Mononuclear cell (primary cell): ENCODE measurements around the gene MT2A. TPM values are rescaled to one million over a fixed set of nuclear protein-coding genes. Genes with fewer than 3 reads are reported as not detected.
A peak's percentile ranks its signal among the peaks of the same experiment; 100 is the strongest.
"Not testable (repeated sequence)": the region's sequence is repeated elsewhere in the genome, so short reads cannot be mapped to it uniquely, and the experiment has no call there.

Source experiments
- H3K27me3 ChIP-seq: 2 replicates; pipeline ENCODE4 v1.6.0; 2011; ENCODE audit warnings: low read length, control low read depth; ENCODE audit not compliant: insufficient read depth
- H3K4me1 ChIP-seq: 2 replicates; pipeline ENCODE4 v1.5.1; 2011; ENCODE audit warnings: mild to moderate bottlenecking, low read length, control low read depth; ENCODE audit not compliant: insufficient read depth
- H3K4me3 ChIP-seq: 2 replicates; pipeline ENCODE4 v1.5.1; 2011; ENCODE audit warnings: mild to moderate bottlenecking, low read length, moderate library complexity
- H3K9me3 ChIP-seq: 2 replicates; pipeline ENCODE4 v1.5.1; 2011; ENCODE audit warnings: low read depth, mild to moderate bottlenecking, control low read depth, low read length
- total RNA-seq: library from RNA; depleted of rRNA; stranded (reverse); fragments of >200 nt; gene quantifications from one replicate; pipeline ENCODE4 v1.2.3, GENCODE V29; 2012

Gene MT2A
- 10.9 TPM for total RNA-seq

DNA sequence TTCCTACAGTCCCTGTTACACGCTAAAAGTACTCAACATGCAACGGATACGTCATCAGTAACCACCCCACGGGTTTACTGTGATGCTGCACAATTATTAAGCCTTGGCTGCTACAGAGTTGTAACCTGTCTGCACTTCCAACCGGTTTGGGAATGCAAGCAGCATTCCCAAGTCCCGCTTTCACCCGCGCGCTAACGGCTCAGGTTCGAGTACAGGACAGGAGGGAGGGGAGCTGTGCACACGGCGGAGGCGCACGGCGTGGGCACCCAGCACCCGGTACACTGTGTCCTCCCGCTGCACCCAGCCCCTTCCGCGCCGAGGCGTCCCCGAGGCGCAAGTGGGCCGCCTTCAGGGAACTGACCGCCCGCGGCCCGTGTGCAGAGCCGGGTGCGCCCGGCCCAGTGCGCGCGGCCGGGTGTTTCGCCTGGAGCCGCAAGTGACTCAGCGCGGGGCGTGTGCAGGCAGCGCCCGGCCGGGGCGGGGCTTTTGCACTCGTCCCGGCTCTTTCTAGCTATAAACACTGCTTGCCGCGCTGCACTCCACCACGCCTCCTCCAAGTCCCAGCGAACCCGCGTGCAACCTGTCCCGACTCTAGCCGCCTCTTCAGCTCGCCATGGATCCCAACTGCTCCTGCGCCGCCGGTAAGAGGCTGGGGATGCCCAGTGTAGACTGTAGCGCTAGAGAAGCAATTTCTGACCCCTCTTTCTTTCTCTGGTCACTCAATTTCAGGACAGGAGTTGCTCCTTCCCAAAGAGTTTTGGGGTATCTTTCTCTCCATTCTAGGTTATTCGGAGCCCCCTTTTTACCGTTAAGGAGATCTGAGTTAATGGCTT is at the start of gene MT2A:
TSS of gene MT2A (plus strand) at position 542 of the 833 bp plus-strand sequence. CDS start at position 614, 72 bp downstream.
- H3K4me1 ChIP-seq, result peaks cover 40% of the 10 kb centered on the region
- no peaks in the 10 kb centered on the region for H3K9me3 ChIP-seq
- peak within 1 kb of the TSS; percentile 77 for H3K4me3 ChIP-seq
- H3K27me3 ChIP-seq, result no peaks in the 10 kb centered on the region

DNA sequence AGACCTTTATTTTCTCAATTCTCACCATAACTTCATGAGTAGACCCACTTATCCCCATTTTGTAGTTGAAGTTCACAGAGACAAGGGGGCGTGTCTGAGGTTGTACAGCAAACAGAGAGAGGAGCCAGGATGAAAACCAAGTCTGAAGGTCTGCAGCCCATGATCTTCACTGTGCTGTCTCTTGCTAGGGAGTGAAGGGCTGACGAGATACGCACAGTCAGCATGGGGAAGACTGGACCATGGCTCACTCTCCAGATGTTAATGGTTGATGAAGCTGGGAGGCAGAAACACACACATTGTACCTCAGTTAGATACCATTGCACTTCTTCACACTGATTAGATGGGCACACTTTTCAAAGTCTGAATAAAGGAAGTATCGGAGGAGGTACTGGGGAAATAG is 49.3 kb upstream of the MT2A start:
- Histone ChIP-seq H3K4me1 (no peaks in the 10 kb centered on the region), H3K9me3 (no peaks in the 10 kb centered on the region), H3K27me3 (no peaks in the 10 kb centered on the region), H3K4me3 (no peak overlapping the region)

DNA sequence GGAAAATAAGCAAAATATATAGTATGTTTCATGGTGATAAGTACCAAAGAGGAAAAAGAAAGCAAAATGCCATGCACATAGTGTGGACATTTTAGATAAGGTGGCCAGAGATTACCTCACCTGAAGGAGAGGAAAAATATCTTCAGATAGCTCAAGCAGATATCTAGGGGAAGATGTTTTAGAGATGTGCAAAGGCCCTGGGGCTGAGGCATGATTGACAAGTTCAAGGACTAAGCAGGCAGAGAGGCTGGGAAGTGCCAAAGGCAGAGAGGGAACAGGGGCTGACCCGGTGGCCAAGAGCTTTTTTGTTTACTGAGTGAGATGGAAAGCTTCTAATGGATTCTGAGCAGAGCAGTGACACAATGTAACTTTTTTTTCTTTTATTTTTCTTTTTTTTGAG is 47.9 kb upstream of the MT2A start:
- Histone ChIP-seq H3K27me3 (no peaks in the 10 kb centered on the region), H3K4me1 (no peaks in the 10 kb centered on the region), H3K9me3 (no peaks in the 10 kb centered on the region), H3K4me3 (no peak overlapping the region)

DNA sequence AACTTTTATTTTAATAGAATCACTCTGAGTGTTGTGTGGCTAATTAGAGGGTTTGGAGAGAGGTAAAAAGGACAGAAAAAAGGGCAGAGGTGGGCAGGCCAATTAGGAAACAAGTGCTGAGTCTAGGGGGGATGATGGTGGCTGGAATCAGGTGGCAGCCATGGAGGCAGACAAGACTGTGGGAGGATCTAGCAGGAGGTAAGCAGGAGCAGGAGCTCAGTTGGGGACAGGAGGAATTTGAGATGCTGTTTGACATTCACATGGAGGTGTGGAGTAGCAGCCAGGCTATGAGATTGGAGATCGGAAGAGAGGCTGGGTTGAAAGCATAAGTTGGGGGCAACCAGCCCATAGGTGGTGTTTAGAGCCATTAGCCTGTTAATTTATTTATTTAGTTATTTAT is 47.3 kb upstream of the MT2A start:
- Histone ChIP-seq H3K9me3 (no peaks in the 10 kb centered on the region), H3K27me3 (no peaks in the 10 kb centered on the region)

DNA sequence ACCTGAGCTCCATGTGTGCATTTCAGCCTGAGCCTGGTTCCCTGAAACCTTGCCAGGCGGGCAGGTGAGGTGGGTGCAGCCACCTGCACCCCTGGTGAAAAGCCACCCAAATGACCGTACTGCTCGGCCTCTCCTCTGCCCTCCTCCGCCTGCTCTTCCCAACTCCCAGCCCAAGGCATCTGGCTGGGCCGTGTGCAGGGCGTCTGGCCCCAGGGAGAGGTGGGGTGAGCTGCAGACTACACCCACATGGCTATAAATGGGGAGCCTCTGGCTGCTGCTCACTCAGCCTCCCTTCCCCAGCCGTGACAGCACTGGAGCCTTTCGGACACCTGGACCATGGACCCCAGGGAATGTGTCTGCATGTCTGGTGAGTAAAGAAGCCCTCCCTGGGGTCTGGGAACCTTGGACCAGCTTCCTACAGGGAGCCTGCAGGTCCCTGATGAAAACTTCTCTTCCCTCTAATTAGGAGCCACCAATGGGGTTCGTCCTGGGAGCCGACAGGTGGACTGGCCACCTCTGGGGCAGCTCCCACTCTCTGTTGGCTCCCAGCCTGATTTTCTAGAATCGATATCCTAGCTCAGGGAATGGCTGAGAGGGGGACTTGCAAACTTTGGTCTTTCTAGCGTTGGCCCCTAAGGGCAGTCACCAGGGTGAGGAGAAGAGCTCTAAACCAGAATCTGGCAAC is 43.4 kb upstream of the MT2A start, which contains the start of gene MT4:
TSS of gene MT4 (plus strand) at position 281 of the 685 bp plus-strand sequence. CDS start at position 337, 56 bp downstream.
- H3K4me1 ChIP-seq, result no peaks in the 10 kb centered on the region
- no peak within 1 kb of the TSS for H3K4me3 ChIP-seq
- H3K9me3 ChIP-seq, result no peaks in the 10 kb centered on the region
- H3K27me3 ChIP-seq, result no peaks in the 10 kb centered on the region

More for the DNA sequence above, 47.3 kb upstream of the MT2A start:
- H3K4me3 ChIP-seq, result no peak overlapping the region
- no peaks in the 10 kb centered on the region for H3K4me1 ChIP-seq

DNA sequence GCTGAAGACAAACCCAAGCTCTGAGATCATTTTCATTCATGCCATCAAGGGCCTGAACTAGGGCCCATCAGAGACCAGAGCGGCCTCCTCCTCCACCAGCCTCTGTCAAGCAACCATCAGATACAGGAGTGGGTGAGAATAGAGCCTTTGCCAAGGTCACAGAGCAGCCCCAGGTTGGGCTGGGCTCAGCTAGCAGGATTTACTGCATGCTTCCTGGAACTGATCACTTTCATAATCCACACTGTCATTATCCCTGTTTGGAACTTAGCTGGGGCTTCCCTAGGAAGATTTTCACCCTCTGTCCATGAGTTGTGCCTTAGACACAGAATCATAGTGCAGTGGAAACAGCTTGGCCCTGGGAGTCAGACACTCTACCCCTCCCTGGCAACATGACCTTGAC is 38.4 kb upstream of the MT2A start:
- H3K4me3 ChIP-seq, result no peak overlapping the region
- H3K27me3 ChIP-seq, result no peaks in the 10 kb centered on the region
- no peaks in the 10 kb centered on the region for H3K4me1 ChIP-seq
- H3K9me3 ChIP-seq, result no peaks in the 10 kb centered on the region

DNA sequence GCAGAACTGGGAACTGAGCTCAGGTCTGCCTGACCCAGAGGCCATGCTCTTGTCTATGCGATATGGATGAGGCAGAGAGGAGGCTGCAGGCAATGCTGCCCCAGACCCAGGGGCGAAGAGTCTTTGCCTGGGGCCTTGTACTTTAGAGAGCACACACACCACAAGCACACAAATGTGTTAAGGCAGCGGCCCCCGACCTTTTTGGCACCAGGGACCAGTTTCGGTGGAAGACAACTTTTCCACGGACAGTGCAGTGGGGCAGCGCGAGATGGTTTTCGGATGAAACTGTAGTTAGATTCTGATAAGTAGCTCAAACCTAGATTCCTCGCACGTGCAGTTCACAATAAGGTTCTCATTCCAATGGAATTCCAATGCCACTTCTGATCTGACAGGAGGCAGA is 36.9 kb upstream of the MT2A start:
- H3K9me3 ChIP-seq, result no peaks in the 10 kb centered on the region
- H3K4me3 ChIP-seq, result no peak overlapping the region
- H3K27me3 ChIP-seq, result no peaks in the 10 kb centered on the region
- H3K4me1 ChIP-seq, result no peaks in the 10 kb centered on the region

DNA sequence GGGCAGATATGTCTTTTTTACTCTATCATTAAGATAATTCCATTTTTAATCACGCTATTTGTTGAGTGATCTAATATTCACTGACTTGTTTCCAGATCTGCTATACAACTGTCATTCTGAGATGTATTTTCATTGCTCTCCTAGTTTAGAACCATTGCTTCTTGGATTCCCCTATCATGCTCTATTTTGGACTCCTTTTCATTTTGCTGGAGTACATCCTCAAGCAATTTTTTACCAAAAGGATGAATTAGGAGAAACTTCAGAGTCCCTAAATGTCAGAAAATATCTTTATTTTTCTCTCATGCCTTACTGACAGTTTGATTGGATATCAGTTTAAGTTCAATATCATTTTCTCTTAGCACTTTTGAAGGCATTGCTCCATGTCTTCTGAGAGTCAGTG is 33.8 kb upstream of the MT2A start:
- H3K9me3 ChIP-seq, result no peaks in the 10 kb centered on the region
- no peaks in the 10 kb centered on the region for H3K27me3 ChIP-seq
- H3K4me3 ChIP-seq, result no peak overlapping the region
- no peaks in the 10 kb centered on the region for H3K4me1 ChIP-seq

DNA sequence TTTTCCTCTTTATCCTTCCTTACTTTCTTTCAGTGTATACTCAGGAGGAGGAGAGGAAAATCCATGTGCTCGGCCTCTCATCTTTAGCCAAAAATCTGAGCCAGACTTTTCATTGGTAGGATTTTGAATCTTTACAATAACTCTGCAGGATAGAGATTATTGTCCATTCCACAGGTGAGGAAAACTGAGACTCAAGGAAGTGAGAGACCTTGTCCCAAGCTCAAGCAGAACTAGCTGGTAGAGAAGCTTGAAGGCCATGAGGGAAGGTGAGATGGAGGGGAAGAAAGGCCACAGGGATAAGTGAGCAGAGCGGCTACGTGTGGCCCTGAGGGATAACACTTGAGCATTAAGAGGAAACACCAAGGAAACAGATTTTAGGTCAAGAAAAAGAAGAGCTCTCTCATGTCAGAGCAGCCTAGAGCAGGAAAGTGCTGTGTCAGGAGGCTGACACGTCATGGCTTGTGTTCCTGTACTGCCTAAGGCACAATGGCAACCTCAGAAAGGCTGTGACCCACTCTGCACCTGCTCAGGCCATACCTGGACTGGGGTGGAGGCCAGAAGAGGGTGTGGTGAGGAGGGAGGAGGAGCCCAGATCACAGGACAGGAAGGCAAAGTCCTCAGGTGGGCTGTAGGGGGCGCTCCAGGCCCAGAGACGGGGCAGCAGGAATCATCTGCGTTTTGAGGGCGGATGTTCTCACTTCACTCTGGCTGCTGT is 31.6 kb upstream of the MT2A start:
- Histone ChIP-seq H3K4me1 (no peaks in the 10 kb centered on the region), H3K9me3 (no peaks in the 10 kb centered on the region), H3K27me3 (no peaks in the 10 kb centered on the region), H3K4me3 (no peak overlapping the region)

DNA sequence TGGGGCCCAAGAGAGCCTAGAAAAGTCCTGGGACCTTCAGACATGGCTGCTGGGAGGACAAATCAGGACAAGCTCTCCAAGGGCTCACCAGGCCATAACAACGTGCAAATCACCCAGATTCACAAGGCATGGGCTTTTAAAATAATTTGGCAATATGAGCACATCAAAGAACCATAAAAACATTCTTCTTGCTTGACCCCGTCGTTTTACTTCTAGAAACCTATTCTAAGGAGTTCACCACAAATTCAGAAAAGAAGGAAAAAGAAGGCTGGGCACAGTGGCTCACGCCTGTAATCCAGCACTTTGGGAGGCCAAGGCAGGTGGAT is 31.1 kb upstream of the MT2A start:
- H3K9me3 ChIP-seq, result no peaks in the 10 kb centered on the region
- no peaks in the 10 kb centered on the region for H3K27me3 ChIP-seq
- no peaks in the 10 kb centered on the region for H3K4me1 ChIP-seq
- H3K4me3 ChIP-seq, result no peak overlapping the region

DNA sequence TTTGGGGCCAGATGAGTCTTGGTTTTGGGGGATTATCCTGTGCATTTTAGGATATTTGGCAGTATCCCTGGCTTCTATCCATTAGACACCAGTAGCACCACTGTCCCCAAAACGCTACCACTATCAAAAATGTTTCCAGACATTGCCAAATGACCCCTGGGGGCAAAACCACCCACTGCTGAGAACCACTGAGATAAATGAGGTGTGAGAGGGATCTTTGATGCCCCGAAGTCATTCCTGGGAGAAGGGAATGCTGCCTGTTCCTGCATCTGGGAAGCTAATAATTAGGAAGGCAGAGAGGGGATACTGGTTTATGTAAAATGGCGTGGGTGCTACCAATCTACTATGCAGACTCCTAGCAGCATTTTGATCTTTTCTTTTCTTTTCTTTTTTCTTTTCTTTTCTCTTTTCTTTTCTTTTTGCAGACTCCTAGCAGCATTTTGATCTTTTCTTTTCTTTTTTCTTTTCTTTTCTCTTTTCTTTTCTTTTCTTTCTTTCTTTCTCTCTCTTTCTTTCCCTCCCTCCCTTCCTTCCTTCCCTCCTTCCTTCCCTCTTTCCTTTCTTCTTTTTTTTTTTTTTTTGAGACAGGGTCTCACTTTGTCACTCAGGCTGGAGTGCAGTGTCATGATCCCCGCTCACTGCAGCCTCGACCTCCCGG is 27.9 kb upstream of the MT2A start:
- Histone ChIP-seq H3K4me1 (no peaks in the 10 kb centered on the region), H3K4me3 (no peak overlapping the region)

DNA sequence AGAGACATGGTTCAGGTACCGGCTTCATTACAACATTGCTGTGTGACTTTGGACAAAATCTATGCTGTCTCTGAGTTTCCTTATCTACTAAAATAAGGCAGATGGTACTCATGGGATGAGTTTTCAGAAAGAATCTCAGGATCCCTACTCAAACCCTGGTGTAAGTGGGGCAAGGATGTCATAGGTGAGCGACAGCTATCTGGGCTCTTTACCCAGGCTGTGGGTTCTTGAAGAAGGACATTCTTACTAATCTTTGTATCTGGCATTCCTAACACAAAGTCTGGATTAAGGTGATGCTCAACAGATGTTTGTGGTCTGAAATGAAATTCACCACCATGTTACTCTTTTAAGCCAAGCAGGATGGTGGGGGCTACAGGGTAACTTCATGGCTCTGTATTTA is 25.5 kb upstream of the MT2A start:
- not testable (repeated sequence) for H3K27me3 ChIP-seq, H3K9me3 ChIP-seq, H3K4me3 ChIP-seq, H3K4me1 ChIP-seq

More for the DNA sequence above, 27.9 kb upstream of the MT2A start:
- no peaks in the 10 kb centered on the region for H3K9me3 ChIP-seq
- no peaks in the 10 kb centered on the region for H3K27me3 ChIP-seq

DNA sequence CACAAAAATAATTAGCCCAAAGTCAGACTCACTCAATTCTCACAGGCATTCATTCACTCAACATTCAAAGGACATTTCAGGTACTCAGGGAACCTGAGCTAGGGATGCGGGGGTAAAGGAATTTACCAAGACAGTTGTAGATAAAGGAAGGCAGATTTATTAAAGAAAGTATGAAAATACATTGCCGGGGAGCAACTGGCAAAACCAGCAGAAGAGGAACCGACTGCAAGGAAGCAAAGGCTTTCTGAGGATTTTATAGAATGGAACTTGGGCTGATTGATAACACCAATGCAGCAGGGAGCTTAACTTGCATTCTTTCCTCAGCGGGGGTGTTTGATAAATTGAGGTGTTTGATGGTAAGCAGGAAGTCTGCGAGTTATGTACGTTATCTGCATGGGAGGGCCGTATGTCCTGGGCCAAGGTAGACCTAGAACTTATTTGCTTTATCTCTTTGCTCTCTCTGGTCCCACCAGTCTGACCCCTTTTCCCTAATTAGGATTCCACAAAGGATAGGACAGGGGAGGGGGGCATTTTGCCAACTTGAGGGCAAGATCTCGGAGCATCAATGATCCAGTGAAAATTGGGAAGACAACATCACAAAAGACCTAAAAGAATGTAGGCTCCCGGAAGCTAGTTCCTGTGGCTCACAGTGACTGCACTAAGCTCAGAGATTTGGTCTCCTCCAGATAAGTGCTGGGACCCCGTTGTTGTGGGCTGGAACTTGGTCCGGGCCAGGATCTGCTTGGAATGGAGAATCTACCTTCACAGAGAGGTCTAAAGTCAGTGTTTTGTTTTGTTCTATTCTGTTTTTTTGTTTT is 24.8 kb upstream of the MT2A start:
- H3K4me3 ChIP-seq, result no peak overlapping the region
- peaks cover 9% of the 10 kb centered on the region for H3K27me3 ChIP-seq
- no peaks in the 10 kb centered on the region for H3K9me3 ChIP-seq
- no peaks in the 10 kb centered on the region for H3K4me1 ChIP-seq

DNA sequence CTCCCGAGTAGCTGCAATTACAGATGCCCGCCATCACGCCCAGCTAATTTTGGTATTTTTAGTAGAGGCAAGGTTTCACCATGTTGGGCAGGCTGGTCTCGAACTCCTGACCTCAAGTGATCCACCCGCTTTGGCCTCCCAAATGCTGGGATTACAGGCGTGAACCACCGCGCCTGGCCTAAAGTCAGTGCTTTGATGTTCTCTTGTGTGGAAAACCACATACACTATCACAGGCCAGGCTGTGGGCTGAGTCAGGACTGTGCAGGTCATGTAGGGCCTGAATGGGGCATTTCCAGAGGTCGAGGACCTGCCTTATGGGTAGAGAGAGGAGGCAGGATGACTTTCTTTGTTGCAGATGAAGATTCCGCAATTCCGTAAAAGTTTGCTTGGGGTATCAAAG is 24.1 kb upstream of the MT2A start:
- H3K4me3 ChIP-seq, result no peak overlapping the region
- H3K9me3 ChIP-seq, result no peaks in the 10 kb centered on the region
- peaks cover 15% of the 10 kb centered on the region for H3K27me3 ChIP-seq
- peaks cover 4% of the 10 kb centered on the region for H3K4me1 ChIP-seq
